Posterior vena cava (tissue), 2 donors: ENCODE data around the gene WNT3A. TPM values are rescaled to one million over a fixed set of nuclear protein-coding genes. Genes with fewer than 3 reads are reported as not detected.
A peak's percentile ranks its signal among the peaks of the same experiment; 100 is the strongest.
"Not testable (repeated sequence)": the region's sequence is repeated elsewhere in the genome, so short reads cannot be mapped to it uniquely, and the experiment has no call there.

ENCODE experiments used
- DNase-seq: peaks from one replicate; pipeline ENCODE4 v3.0.0-alpha.2; 2020; ENCODE audit warnings: low spot score
- intact Hi-C, 2 donors: fragments of 100-400 bp; cut with DNase I; formaldehyde crosslinking; loops; one replicate each; pipeline versions ENCODE4 v1.14.1 to v1.14.2; 2022 to 2023
- long read RNA-seq, 2 donors: library from polyadenylated mRNA; unstranded; transcript quantifications; one replicate each; pipeline ENCODE4 v2.0.0, GENCODE V29; 2020 to 2021
- total RNA-seq, 2 donors: library from RNA; stranded (reverse); fragmentation: NEBNext Ultra II Directional; extraction: Animal tissue kit (Norgen Biotek cat#: 25700); gene quantifications; one replicate each; pipeline ENCODE4 v1.2.1, GENCODE V29; 2021
- donor health status: DM: yes; HTN: yes; CAD: no.
- donor health status: DM: yes; HTN: yes; CAD: no.

Gene WNT3A
- total RNA-seq = not detected
- long read RNA-seq, donor 1 = 0 reads
- long read RNA-seq, donor 2 = 0 reads

- DNase-seq = no peak
- intact Hi-C loops = no loop called here
Observed at GRCh38 chr1:228006786-228007048, at the start of gene WNT3A. TSS of gene WNT3A (plus strand) at chr1:228006998. CDS start at chr1:228007129, 131 bp downstream.

GRCh38 chr1:227958617-227959324, 48.0 kb upstream of the WNT3A start:
- DNase-seq = peak; percentile 51
- intact Hi-C loops = no loop called here

- intact Hi-C loops = no loop called here
- DNase-seq = peak; percentile 62
Observed at GRCh38 chr1:227959325-227959860, 47.4 kb upstream of the WNT3A start.

- DNase-seq = peak; percentile 44
- intact Hi-C loops = no loop called here
Observed at GRCh38 chr1:227961651-227962466, 44.9 kb upstream of the WNT3A start.

GRCh38 chr1:227966733-227967132, 40.1 kb upstream of the WNT3A start:
- DNase-seq, intact Hi-C loops: not testable (repeated sequence)

GRCh38 chr1:227967815-227968214, 39.0 kb upstream of the WNT3A start:
- intact Hi-C loops = not testable (repeated sequence)
- DNase-seq = peak; percentile 65

- DNase-seq = peak; percentile 70
- intact Hi-C loops = not testable (repeated sequence)
Observed at GRCh38 chr1:227970076-227970995, 36.5 kb upstream of the WNT3A start.

- DNase-seq = not testable (repeated sequence)
Observed at GRCh38 chr1:227971216-227971615, 35.6 kb upstream of the WNT3A start.

GRCh38 chr1:227971643-227972282, 35.0 kb upstream of the WNT3A start:
- peak; percentile 66 for DNase-seq

More at GRCh38 chr1:227971216-227971615, 35.6 kb upstream of the WNT3A start:
- intact Hi-C loops = not testable (repeated sequence)

GRCh38 chr1:227972283-227972679, 34.5 kb upstream of the WNT3A start:
- peak; percentile 66 for DNase-seq
- intact Hi-C loops = not testable (repeated sequence)

More at GRCh38 chr1:227971643-227972282, 35.0 kb upstream of the WNT3A start:
- intact Hi-C loops = not testable (repeated sequence)

- intact Hi-C loops = not testable (repeated sequence)
- DNase-seq = peak; percentile 87
Observed at GRCh38 chr1:227972843-227973374, 33.9 kb upstream of the WNT3A start.

- DNase-seq = peak; percentile 63
- intact Hi-C loops = not testable (repeated sequence)
Observed at GRCh38 chr1:227973724-227974288, 33.0 kb upstream of the WNT3A start.

GRCh38 chr1:227975583-227976283, 31.1 kb upstream of the WNT3A start:
- intact Hi-C loops = not testable (repeated sequence)
- peak; percentile 53 for DNase-seq

GRCh38 chr1:227987181-227987580, 19.6 kb upstream of the WNT3A start:
- intact Hi-C loops = no loop called here
- DNase-seq = no peak

- intact Hi-C loops = no loop called here
- peak; percentile 18 for DNase-seq
Observed at GRCh38 chr1:227994632-227995300, 12.0 kb upstream of the WNT3A start.

GRCh38 chr1:227996187-227996950, 10.4 kb upstream of the WNT3A start:
- intact Hi-C loops = no loop called here
- DNase-seq = peak; percentile 19
